Testis (tissue), 2 donors: ENCODE data around the gene JADE3.

Experiments used
- POLR2A ChIP-seq: fragments of 450-650 bp; IDR thresholded peaks from one replicate; pipeline ENCODE4 v1.6.1; 2017; ENCODE audit warnings: antibody characterized with exemption, mild to moderate bottlenecking, moderate library complexity
- TF ChIP-seq, protein P1 (sequence below), 3 experiments: fragments of 450-650 bp in 2 of 3; fragments of 200-600 bp in 1 of 3; sonication (generic) in 1 of 3; IDR thresholded peaks; one replicate each; pipeline ENCODE4 v1.5.1; 2016 to 2019; ENCODE audit warnings: antibody characterized with exemption in 3 of 3, mild to moderate bottlenecking in 2 of 3, moderate library complexity in 1 of 3

DNA sequence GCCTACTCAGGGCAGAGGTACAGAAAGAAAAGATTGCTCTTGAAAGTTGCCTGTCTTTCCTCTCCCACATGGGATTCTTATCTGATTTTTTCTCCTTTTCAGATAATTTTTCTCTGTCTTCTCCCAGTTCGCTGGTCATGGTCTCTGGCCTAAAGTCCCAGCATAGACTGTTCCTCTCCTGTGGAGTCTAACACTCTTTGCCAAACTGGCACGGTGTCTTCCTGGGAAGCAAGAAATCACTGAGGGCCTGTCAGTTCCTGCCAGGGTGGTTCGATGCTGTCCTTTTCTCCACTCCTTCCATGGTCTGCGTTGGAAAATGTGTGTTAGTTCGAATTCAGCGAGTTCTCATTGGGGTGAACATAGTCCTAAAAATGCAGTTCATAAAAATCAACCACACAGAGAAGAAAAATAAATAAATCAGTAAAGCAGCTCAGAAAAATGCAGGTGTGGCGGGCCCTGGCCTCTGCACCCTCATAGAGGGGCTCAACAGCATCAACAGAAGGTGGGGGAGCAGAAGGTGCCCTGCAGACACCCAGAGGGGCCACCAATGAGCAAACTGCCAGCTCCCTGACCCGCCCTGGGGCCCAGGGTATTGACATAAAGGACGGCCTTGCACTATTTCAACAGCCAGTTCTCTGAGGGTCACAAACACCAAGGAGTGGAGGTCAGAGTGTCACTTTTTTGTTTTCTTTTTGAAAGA, 168.1 kb downstream of the JADE3 start:
- TF ChIP-seq, protein P1, sequence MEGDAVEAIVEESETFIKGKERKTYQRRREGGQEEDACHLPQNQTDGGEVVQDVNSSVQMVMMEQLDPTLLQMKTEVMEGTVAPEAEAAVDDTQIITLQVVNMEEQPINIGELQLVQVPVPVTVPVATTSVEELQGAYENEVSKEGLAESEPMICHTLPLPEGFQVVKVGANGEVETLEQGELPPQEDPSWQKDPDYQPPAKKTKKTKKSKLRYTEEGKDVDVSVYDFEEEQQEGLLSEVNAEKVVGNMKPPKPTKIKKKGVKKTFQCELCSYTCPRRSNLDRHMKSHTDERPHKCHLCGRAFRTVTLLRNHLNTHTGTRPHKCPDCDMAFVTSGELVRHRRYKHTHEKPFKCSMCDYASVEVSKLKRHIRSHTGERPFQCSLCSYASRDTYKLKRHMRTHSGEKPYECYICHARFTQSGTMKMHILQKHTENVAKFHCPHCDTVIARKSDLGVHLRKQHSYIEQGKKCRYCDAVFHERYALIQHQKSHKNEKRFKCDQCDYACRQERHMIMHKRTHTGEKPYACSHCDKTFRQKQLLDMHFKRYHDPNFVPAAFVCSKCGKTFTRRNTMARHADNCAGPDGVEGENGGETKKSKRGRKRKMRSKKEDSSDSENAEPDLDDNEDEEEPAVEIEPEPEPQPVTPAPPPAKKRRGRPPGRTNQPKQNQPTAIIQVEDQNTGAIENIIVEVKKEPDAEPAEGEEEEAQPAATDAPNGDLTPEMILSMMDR (IDR thresholded peaks at IDR 0.05), result no peak
- TF ChIP-seq POLR2A, result no peak
